HG03175 (cell line): Measurements from ENCODE around the gene SHANK2.
"Not testable (repeated sequence)": the region's sequence is repeated elsewhere in the genome, so short reads cannot be mapped to it uniquely, and the experiment has no call there.

Source experiments
- ATAC-seq: cut with Tn5 transposase; IDR thresholded peaks from one replicate; pipeline ENCODE4 v1.9.1; 2021; ENCODE audit warnings: mild to moderate bottlenecking, moderate library complexity; ENCODE audit not compliant: unreplicated experiment

The SHANK2 gene

GRCh38 chr11:71245601-71246391 is 6.6 kb downstream of the SHANK2 start:
- no peak for ATAC-seq

DNA sequence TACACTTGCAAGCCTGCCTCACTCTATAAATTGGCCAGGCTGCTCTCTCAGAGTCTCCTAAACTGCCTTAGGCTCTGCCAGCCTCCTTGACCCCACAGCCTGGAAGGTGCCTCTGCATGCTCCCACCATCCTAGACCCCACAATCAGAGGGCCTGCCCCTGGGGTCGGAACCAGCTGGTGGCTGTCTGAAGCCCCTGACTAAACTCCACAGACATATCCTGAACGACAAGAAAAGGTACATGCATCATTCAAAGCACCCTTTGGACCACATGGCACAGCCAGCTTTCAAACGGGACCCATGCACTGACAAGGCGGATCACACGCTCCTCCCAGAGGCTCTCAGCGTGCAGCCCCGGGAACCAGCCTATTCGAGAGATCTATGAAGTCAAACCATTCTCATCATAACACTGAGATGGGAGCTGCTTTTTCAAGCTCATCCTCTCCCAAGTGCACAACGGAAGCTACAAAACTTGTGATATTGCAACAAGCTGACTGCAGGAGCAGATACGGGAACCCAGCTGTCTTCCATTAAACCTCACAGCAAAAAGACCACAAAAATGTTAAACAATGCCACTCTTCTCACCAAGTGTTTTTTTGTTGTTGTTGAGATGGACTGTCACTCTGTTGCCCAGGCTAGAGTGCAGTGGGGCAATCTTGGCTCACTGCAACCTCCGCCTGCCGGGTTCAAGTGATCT is 8.1 kb downstream of the SHANK2 start:
- no peak for ATAC-seq

DNA sequence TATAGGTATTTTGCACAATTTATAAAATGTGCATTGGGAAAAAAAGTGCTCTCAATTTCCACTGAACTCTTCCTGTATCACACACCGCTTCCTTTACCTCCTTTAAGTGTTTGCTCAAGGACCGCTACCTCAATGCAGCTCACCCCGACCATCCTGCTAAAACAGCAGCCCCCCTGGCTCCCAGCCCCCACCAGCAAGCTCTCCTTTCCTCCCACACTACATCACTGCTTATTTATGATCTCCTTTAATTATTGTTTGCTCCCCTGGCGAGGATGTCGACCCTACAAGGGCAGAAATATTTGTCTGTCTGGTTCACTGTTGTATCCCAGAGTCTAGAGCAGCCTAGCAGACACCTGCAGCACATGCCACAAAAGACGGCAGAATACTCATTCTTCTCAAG is 10.0 kb downstream of the SHANK2 start:
- no peak for ATAC-seq

DNA sequence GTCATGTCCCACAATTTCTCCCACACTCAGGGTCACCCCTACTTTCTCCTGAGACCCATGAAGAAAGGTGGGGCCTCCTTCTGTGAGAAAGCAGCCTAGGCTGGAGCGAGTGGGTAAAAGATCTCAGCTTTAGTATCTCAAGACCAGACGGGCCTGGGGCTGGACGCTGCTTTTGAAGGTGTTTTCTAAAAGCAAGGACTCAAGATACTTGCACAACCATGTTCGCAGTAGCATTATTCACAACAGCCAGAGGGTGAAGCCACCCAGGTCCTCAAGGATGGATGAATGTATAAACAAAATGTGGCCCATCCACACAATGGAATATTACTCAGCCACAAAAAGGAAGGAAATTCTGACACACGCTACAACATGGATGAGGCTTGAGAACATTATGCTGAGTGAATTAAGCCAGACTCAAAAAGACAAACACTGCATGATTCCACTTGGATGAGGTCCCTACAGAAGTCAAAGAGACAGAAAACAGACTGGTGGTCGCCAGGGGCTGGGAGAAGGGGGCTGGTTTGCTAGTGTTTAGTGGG is 10.6 kb downstream of the SHANK2 start:
- ATAC-seq: no peak

- ATAC-seq: no peak
These were observed 11.3 kb downstream of the SHANK2 start for GRCh38 chr11:71240865-71241691.

DNA sequence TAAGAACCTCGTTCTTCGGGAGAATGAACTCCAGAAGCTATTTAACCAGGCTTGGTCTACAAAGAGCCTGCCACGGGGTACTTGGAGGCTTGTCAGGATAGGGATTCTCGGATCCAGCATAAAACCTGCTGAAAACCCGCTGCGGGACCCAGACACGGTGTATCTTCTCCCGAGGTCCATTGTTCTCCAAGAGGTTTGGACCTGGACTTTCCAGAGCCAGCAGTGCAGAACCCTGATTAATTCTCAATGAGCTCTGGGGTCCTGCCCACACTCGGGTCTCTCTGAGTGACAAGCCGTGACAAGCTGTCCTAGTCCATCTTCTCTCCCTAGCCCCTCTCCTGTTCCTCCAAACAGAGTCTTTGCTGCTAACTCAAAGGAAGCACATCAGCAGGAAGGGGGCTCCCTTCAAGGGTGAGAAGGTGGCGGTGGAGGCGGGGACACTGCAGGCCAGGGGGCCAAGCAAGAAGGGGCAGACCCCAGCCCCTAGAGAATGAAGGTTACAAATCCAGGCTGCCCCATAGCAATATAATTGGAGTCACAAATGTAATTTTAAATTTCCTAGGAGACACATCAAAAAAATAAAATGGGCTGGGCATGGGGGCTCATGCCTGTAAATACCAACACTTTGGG is 12.2 kb downstream of the SHANK2 start:
- no peak for ATAC-seq

DNA sequence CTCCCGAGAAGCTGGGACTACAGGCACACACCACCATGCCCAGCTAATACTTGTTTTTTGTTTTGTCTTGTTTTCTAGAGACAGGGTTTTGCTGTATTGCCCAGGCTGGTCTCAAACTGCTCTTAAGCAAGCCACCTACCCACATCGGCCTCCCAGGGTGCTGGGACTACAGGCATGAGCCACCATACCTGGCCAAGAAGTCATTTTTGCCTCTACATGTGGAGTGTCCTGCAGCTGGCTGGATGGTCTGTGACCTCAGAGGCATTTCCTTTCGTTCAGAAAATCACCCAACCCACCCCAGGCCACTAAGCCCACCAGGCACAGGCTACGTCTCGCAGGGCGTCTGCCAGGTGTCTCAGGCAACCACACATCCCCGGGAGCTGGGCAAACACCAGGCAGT is 12.8 kb downstream of the SHANK2 start:
- no peak for ATAC-seq

- no peak for ATAC-seq
These were observed 13.4 kb downstream of the SHANK2 start for GRCh38 chr11:71238941-71239340.

DNA sequence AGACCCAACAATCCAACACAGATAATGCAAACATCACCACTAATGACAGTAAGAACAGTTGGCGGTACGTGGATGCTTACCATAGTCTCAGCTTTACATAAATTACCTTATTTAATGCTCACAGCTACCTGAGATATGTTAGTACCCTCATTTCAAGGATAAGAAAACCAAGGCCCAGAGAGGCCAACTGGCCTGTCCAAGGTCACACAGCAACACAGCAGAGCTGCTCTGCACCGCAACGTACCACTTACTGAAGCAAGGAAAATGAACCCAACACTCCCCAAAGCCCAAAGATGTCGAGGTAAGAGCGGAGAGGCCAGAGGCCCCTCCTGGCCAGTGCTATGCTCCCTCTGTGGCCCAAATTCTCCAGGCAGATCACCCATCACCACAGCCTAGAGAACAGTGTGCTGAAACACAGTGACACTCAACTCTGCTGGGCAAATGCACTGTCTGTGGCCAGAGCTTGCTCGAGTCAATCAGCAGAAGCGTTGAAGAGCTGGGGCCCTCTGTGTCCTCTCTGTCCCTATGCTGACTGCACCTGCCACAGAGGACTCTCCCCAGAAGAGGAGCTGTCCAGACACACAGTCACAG is 14.0 kb downstream of the SHANK2 start:
- ATAC-seq: no peak

DNA sequence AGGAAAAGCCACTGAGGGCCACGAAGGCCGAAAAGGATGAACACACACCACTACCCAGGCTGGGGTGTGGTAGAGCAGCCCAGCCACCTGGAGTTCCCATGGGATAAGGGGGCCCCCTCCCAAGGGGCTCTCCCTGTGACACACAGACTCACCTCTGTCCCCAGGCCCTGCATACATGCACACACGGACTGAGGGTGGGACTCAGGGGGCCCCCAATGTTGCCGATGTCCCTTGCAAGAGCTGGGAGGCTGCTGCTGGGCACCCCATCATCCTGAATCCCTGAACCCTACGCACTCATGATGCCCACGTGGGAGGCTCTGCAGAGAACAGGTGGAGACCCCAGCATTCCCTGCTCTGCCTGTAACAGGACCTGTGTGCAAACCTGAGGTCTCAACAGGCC is 14.5 kb downstream of the SHANK2 start:
- no peak for ATAC-seq

- no peak for ATAC-seq
These were observed 15.4 kb downstream of the SHANK2 start for GRCh38 chr11:71236836-71237475.

- ATAC-seq: no peak
These were observed 16.7 kb downstream of the SHANK2 start for GRCh38 chr11:71235719-71236118.

GRCh38 chr11:71233896-71234852 is 18.2 kb downstream of the SHANK2 start:
- not testable (repeated sequence) for ATAC-seq

GRCh38 chr11:71232364-71232763 is 20.0 kb downstream of the SHANK2 start:
- no peak for ATAC-seq

DNA sequence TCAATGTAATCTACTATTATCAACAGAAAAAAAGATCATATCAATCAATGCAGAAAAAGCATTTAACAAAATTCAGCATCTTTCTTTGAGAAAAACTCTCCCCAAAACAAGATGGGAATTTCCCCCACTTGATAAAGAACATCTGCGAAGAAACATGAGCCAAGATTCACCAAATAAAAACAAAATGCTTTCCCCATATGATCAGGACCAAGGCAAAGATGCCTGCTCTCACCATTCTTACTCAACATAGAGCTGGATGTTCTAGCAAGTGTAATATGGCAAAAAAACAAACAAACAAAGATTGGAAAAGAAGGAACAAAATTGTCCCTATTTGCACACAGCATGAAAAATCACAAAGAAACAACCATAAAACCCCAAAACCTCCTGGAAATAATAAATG is 23.4 kb downstream of the SHANK2 start:
- ATAC-seq: no peak

- ATAC-seq: no peak
These were observed 25.2 kb downstream of the SHANK2 start for GRCh38 chr11:71227058-71227659.

- ATAC-seq: no peak
These were observed 28.4 kb downstream of the SHANK2 start for GRCh38 chr11:71223671-71224660.
